Measurements from ENCODE around the gene HSPA12A. TPM values are rescaled to one million over a fixed set of nuclear protein-coding genes. Genes with fewer than 3 reads are reported as not detected.

HSPA12A gene
- total and polyA plus RNA-seq, 2 experiments from 2014 or later, result 8.3 to 9.6 TPM

DNA sequence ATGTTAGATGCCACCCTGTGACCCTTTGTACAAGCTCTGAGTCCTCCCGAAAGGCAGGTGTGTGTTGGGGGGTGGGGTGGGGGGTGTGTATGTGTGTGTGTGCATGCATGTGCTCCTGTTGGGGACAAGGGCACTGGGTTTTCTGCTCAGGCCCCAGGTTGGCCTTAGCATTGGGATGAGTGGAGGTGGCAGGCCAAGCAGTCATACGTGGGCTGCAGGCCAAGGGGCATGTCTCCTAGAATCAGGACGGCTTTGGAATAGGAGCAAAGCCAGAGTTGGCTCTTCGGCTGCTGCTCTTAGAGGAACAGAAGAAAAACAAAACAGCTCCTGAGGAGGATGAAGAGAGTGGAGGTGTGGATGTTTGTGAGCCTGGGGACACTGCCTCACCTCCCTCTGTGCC, 26.0 kb downstream of the HSPA12A start:
- H3K27me3 ChIP-seq, result no peaks in the 10 kb centered on the region
- H3K4me1 ChIP-seq (ENCODE audit: low read depth), result peaks cover 9% of the 10 kb centered on the region
- no peaks in the 10 kb centered on the region for H3K36me3 ChIP-seq
- no peak overlapping the region for H3K27ac ChIP-seq
- H3K9me3 ChIP-seq (ENCODE audit: low read depth), result no peaks in the 10 kb centered on the region
- no peak overlapping the region for H3K4me3 ChIP-seq
- TF ChIP-seq, protein P1, sequence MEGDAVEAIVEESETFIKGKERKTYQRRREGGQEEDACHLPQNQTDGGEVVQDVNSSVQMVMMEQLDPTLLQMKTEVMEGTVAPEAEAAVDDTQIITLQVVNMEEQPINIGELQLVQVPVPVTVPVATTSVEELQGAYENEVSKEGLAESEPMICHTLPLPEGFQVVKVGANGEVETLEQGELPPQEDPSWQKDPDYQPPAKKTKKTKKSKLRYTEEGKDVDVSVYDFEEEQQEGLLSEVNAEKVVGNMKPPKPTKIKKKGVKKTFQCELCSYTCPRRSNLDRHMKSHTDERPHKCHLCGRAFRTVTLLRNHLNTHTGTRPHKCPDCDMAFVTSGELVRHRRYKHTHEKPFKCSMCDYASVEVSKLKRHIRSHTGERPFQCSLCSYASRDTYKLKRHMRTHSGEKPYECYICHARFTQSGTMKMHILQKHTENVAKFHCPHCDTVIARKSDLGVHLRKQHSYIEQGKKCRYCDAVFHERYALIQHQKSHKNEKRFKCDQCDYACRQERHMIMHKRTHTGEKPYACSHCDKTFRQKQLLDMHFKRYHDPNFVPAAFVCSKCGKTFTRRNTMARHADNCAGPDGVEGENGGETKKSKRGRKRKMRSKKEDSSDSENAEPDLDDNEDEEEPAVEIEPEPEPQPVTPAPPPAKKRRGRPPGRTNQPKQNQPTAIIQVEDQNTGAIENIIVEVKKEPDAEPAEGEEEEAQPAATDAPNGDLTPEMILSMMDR (IDR thresholded peaks at IDR 0.05; ENCODE audit: low read depth, low read length), result no peak
- DNase-seq (ENCODE audit: low read depth in 1 of 2, low spot score in 1 of 2), result no peak

DNA sequence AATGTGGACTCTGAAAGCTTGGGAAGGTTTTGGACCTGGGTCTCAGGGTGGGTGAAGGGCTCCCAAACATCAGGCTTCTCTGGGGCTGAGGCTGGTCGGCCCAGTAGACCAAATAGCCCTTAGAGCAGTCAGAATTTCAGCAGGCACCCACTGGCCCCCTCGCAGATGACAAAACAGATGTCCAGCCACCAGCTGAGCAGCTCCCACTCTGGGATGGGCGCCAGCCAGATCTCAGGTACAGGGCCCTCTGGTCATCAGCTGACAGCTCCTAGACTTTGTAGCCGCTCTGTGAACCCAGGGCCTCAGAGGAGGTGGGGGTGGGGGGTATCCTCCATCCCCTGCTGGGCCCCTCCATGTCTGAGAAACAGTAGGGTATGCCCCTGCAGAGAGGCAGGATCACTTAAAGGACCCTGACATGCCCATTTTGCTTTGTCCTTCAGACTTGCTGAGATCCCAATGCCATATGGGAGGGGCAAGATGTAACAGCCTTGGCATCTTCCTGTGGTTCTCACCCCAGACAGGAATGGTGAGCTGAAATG, 26.5 kb downstream of the HSPA12A start:
- peaks cover 6% of the 10 kb centered on the region for H3K4me1 ChIP-seq (ENCODE audit: low read depth)
- TF ChIP-seq, protein P1 (IDR thresholded peaks at IDR 0.05; ENCODE audit: low read depth, low read length), result no peak
- H3K9me3 ChIP-seq (ENCODE audit: low read depth), result no peaks in the 10 kb centered on the region
- H3K4me3 ChIP-seq, result no peak overlapping the region
- DNase-seq (ENCODE audit: low read depth in 1 of 2, low spot score in 1 of 2), result no peak
- H3K27ac ChIP-seq, result no peak overlapping the region
- H3K36me3 ChIP-seq, result no peaks in the 10 kb centered on the region
- H3K27me3 ChIP-seq, result no peaks in the 10 kb centered on the region

DNA sequence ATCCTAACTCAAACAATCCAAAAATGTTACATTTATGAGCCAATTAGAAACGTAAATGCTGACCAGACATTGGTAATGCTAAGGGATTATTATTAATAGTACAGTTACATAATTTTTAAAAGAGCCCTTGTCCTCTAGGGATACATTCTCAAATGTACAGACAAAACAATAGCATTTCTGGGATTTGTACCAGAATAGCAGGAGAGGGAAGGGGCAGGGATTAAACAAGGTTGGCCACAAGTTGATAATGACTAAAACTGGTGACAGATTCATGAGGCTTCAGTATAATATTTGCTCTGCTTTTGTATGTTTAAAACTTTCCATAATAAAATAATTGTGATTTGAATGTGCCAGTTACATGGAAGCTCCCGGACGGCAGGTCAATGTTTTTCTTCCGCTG, 27.0 kb downstream of the HSPA12A start:
- Histone ChIP-seq H3K27me3 (no peaks in the 10 kb centered on the region), H3K27ac (no peak overlapping the region), H3K4me3 (no peak overlapping the region), H3K36me3 (no peaks in the 10 kb centered on the region), H3K9me3 (ENCODE audit: low read depth) (no peaks in the 10 kb centered on the region), H3K4me1 (ENCODE audit: low read depth) (peaks cover under 1% of the 10 kb centered on the region)
- TF ChIP-seq, protein P1 (IDR thresholded peaks at IDR 0.05; ENCODE audit: low read depth, low read length), result no peak
- no peak for DNase-seq (ENCODE audit: low read depth in 1 of 2, low spot score in 1 of 2)

DNA sequence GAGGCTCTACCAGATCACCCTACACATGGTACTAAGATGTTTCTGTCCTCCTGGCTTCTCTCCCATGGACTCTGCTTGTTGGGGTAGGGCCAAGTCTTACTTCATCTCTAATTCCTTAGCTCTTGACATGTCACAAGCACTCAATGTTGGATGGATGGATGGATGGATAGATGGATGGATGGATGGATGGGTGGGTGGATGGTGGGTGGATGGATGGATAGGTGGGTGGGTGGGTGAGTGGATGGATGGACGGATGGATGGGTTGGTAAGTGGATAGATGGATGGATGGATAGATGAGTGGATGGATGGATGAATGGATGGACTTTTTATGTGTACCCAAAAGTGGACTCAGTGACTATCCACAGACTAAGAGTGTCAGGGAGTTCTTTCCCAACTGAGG, 28.5 kb downstream of the HSPA12A start:
- TF ChIP-seq, protein P1 (IDR thresholded peaks at IDR 0.05; ENCODE audit: low read depth, low read length), result no peak
- H3K4me3 ChIP-seq, result no peak overlapping the region
- H3K27ac ChIP-seq, result no peak overlapping the region
- no peaks in the 10 kb centered on the region for H3K9me3 ChIP-seq (ENCODE audit: low read depth)
- no peak for DNase-seq (ENCODE audit: low read depth in 1 of 2, low spot score in 1 of 2)
- H3K27me3 ChIP-seq, result no peaks in the 10 kb centered on the region
- H3K4me1 ChIP-seq (ENCODE audit: low read depth), result no peaks in the 10 kb centered on the region
- no peaks in the 10 kb centered on the region for H3K36me3 ChIP-seq

DNA sequence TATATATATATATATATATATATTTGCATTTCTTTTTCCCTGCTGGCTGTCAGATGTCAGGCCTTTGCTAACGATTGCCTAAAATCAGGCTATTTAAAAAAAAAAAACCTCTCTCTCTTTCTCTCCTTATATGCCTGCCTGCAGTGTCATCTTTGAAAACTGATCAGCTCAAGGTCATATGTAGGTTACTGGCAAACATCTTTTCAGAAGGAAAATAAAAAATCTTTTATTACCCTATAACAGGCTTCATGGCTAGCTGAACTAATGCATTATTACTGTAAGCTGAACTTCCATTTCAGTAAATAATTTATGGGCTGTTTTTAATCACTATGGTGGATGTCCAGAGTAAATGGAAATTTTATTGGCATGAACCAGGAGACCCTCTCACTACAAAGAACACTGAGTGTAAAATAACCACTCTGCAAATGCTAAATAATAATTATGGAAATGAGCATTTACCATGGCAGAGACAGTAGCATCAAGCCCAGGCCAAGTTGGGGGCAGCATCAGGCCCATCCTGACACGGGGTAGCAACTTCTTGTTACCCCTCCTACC, 29.3 kb downstream of the HSPA12A start:
- TF ChIP-seq, protein P1 (IDR thresholded peaks at IDR 0.05; ENCODE audit: low read depth, low read length), result no peak
- Histone ChIP-seq H3K9me3 (ENCODE audit: low read depth) (no peaks in the 10 kb centered on the region), H3K4me1 (ENCODE audit: low read depth) (no peaks in the 10 kb centered on the region), H3K27me3 (no peaks in the 10 kb centered on the region), H3K4me3 (no peak overlapping the region), H3K36me3 (no peaks in the 10 kb centered on the region), H3K27ac (no peak overlapping the region)
- DNase-seq (ENCODE audit: low read depth in 1 of 2, low spot score in 1 of 2), result no peak
